Measurements from ENCODE around the gene PSMB10.

- TF ChIP-seq CTCF (IDR thresholded peaks at IDR 0.05): no peak
- TF ChIP-seq POLR2A (IDR thresholded peaks at IDR 0.05): no peak
Measured at GRCh38 chr16:67942510-67943255, 6.0 kb upstream of the PSMB10 start.
